Activated CD8-positive, alpha-beta T cell treated with anti-CD3 and anti-CD28 coated beads, Interleukin-2, amount 10 ng/mL, durations not matched to agents 7 days and 5 days (primary cell): ENCODE data around the gene RABGAP1. TPM values are rescaled to one million over a fixed set of nuclear protein-coding genes. Genes with fewer than 3 reads are reported as not detected.

Experiments used
- ATAC-seq: fragments of 150-1000 bp; cut with Tn5 transposase; one replicate; pipeline ENCODE4 v1.10.0; 2021; ENCODE audit warnings: moderate library complexity
- CTCF ChIA-PET: fragments of 350-600 bp; sonication (Branson Sonifier 250); formaldehyde crosslinking; loops from one replicate; lab custom pipeline; 2021; ENCODE audit warnings: antibody characterized with exemption; lab: Charles Lee
- POLR2A ChIA-PET: fragments of 350-600 bp; sonication (Branson Sonifier 250); formaldehyde crosslinking; loops from one replicate; lab custom pipeline; 2021; ENCODE audit warnings: antibody characterized with exemption; lab: Charles Lee
- DNase-seq: peaks from one replicate; pipeline ENCODE4 v3.0.0-alpha.2; 2020
- H3K27ac Mint-ChIP-seq: one replicate; pipeline ENCODE4 v1.8.0; 2021; ENCODE audit warnings: mild to moderate bottlenecking, mixed read lengths
- H3K27me3 Mint-ChIP-seq: one replicate; pipeline ENCODE4 v1.8.0; 2021; ENCODE audit warnings: low read depth, mixed read lengths
- H3K36me3 Mint-ChIP-seq: one replicate; pipeline ENCODE4 v1.8.0; 2021; ENCODE audit warnings: low read depth, mixed read lengths
- H3K4me1 Mint-ChIP-seq: one replicate; pipeline ENCODE4 v1.8.0; 2021; ENCODE audit warnings: low read depth, mixed read lengths
- H3K4me3 Mint-ChIP-seq: one replicate; pipeline ENCODE4 v1.8.0; 2021; ENCODE audit warnings: mild to moderate bottlenecking, mixed read lengths
- H3K9me3 Mint-ChIP-seq: one replicate; pipeline ENCODE4 v1.8.0; 2022; ENCODE audit warnings: mixed read lengths; ENCODE audit not compliant: insufficient read depth
- total RNA-seq, 2 experiments: library from RNA; stranded (reverse); gene quantifications; one replicate each; pipeline ENCODE4 v1.2.3, GENCODE V29; 2021

RABGAP1 gene
- total RNA-seq, 2 experiments from 2014 or later = 27.8 to 28.0 TPM

DNA sequence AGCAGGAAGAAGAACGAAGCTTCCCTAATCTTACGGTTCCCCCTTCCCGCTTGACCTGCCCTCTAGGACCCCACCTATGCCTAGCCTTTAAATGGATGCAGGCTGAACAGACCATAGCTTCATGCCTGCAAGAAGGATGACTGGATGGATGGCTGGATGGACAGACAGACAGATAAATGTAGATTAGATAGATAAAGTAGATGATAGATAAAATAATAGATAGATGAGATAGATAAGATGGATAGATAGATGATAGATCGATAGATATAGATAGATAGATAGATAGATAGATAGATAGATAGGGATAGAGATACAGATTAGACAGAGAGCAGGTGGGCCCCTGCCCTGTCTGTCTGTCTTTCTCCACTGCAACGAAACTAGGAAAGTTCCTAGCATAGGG is 164.7 kb downstream of the RABGAP1 start:
- no peak for DNase-seq
- POLR2A ChIA-PET = no interaction called here
- H3K4me3 Mint-ChIP-seq = no peak overlapping the region
- no peak overlapping the region for H3K27ac Mint-ChIP-seq
- CTCF ChIA-PET = interaction anchor here (5.7 kb wide), 1 partner anchor 244 kb away, joined by 38 read pairs; no protein-coding TSS in a partner anchor
- no peaks in the 10 kb centered on the region for H3K27me3 Mint-ChIP-seq
- peaks cover 10% of the 10 kb centered on the region for H3K36me3 Mint-ChIP-seq
- H3K4me1 Mint-ChIP-seq = no peaks in the 10 kb centered on the region
- no peak for ATAC-seq
- no peaks in the 10 kb centered on the region for H3K9me3 Mint-ChIP-seq

GRCh38 chr9:123107639-123108285 is 166.9 kb downstream of the RABGAP1 start:
- Mint-ChIP-seq H3K36me3 (peaks cover 2% of the 10 kb centered on the region), H3K4me3 (no peak overlapping the region), H3K27ac (no peak overlapping the region), H3K4me1 (peaks cover 16% of the 10 kb centered on the region), H3K9me3 (no peaks in the 10 kb centered on the region), H3K27me3 (no peaks in the 10 kb centered on the region)
- no peak for ATAC-seq
- ChIA-PET CTCF (no interaction called here), POLR2A (no interaction called here)
- DNase-seq = no peak

GRCh38 chr9:123108976-123109375 is 168.2 kb downstream of the RABGAP1 start:
- Mint-ChIP-seq H3K36me3 (no peaks in the 10 kb centered on the region), H3K4me3 (no peak overlapping the region), H3K27ac (no peak overlapping the region), H3K9me3 (no peaks in the 10 kb centered on the region), H3K27me3 (no peaks in the 10 kb centered on the region), H3K4me1 (peaks cover 16% of the 10 kb centered on the region)
- ChIA-PET CTCF (no interaction called here), POLR2A (no interaction called here)
- no peak for ATAC-seq
- DNase-seq = no peak

- no peak overlapping the region for H3K4me3 Mint-ChIP-seq
- ChIA-PET POLR2A (no interaction called here), CTCF (no interaction called here)
- H3K27me3 Mint-ChIP-seq = no peaks in the 10 kb centered on the region
- peaks cover 16% of the 10 kb centered on the region for H3K4me1 Mint-ChIP-seq
- DNase-seq (no peak), ATAC-seq (no peak)
- H3K36me3 Mint-ChIP-seq = no peaks in the 10 kb centered on the region
- no peak overlapping the region for H3K27ac Mint-ChIP-seq
- no peaks in the 10 kb centered on the region for H3K9me3 Mint-ChIP-seq
These were observed 168.9 kb downstream of the RABGAP1 start for GRCh38 chr9:123109540-123110279.

GRCh38 chr9:123111427-123112014 is 170.7 kb downstream of the RABGAP1 start:
- ChIA-PET POLR2A (no interaction called here), CTCF (interaction anchor here (1.7 kb wide), 1 partner anchor 238 kb away, joined by 5 read pairs; no protein-coding TSS in a partner anchor)
- Mint-ChIP-seq H3K27me3 (no peaks in the 10 kb centered on the region), H3K27ac (peak overlapping the region; percentile 43), H3K4me1 (peaks cover 16% of the 10 kb centered on the region), H3K36me3 (no peaks in the 10 kb centered on the region), H3K9me3 (no peaks in the 10 kb centered on the region), H3K4me3 (no peak overlapping the region)
- DNase-seq = no peak
- peak; percentile 7 for ATAC-seq

- no peaks in the 10 kb centered on the region for H3K27me3 Mint-ChIP-seq
- ChIA-PET CTCF (interaction anchor here (0.6 to 1.7 kb wide), 2 partner anchors 35 to 237 kb away, joined by 3 to 5 read pairs; no protein-coding TSS in a partner anchor), POLR2A (no interaction called here)
- H3K9me3 Mint-ChIP-seq = no peaks in the 10 kb centered on the region
- DNase-seq (peak; percentile 28), ATAC-seq (peak; percentile 62)
- no peaks in the 10 kb centered on the region for H3K36me3 Mint-ChIP-seq
- H3K27ac Mint-ChIP-seq = peak overlapping the region; percentile 43
- peaks cover 16% of the 10 kb centered on the region for H3K4me1 Mint-ChIP-seq
- H3K4me3 Mint-ChIP-seq = no peak overlapping the region
These were observed 171.5 kb downstream of the RABGAP1 start for GRCh38 chr9:123112015-123112975.

DNA sequence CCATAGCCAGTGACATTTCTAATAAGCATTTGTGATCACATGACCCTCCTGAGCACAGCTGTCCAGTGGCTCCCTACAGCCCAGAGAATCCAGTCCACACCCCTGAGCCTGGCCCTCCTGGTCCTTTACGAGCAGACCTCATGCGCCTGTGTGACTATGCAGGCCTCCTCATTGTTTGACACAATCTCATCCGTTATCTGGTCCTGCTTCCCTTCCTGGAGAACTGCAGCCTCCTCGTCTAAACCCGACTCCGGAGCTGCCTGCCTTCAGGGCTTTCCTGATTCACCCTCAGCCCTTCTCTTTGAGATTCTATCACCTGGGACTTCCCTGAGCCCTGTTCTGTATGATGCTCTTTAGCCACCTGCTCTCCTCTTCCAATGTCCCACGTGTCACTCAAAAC is 172.4 kb downstream of the RABGAP1 start:
- ChIA-PET CTCF (interaction anchor here (0.6 kb wide), 1 partner anchor 36 kb away, joined by 3 read pairs; no protein-coding TSS in a partner anchor), POLR2A (no interaction called here)
- no peaks in the 10 kb centered on the region for H3K9me3 Mint-ChIP-seq
- no peak for DNase-seq
- no peaks in the 10 kb centered on the region for H3K27me3 Mint-ChIP-seq
- no peak overlapping the region for H3K4me3 Mint-ChIP-seq
- no peak for ATAC-seq
- peaks cover 16% of the 10 kb centered on the region for H3K4me1 Mint-ChIP-seq
- H3K36me3 Mint-ChIP-seq = no peaks in the 10 kb centered on the region
- no peak overlapping the region for H3K27ac Mint-ChIP-seq

- H3K4me1 Mint-ChIP-seq = peaks cover 16% of the 10 kb centered on the region
- DNase-seq (no peak), ATAC-seq (no peak)
- no peaks in the 10 kb centered on the region for H3K27me3 Mint-ChIP-seq
- ChIA-PET POLR2A (no interaction called here), CTCF (no interaction called here)
- no peak overlapping the region for H3K27ac Mint-ChIP-seq
- no peak overlapping the region for H3K4me3 Mint-ChIP-seq
- H3K36me3 Mint-ChIP-seq = no peaks in the 10 kb centered on the region
- H3K9me3 Mint-ChIP-seq = no peaks in the 10 kb centered on the region
These were observed 174.5 kb downstream of the RABGAP1 start for GRCh38 chr9:123115146-123115913.

GRCh38 chr9:123116036-123116435 is 175.2 kb downstream of the RABGAP1 start:
- POLR2A ChIA-PET = no interaction called here
- ATAC-seq (no peak), DNase-seq (no peak)
- Mint-ChIP-seq H3K4me3 (no peak overlapping the region), H3K4me1 (peaks cover 14% of the 10 kb centered on the region), H3K9me3 (no peaks in the 10 kb centered on the region), H3K27ac (no peak overlapping the region), H3K27me3 (no peaks in the 10 kb centered on the region), H3K36me3 (no peaks in the 10 kb centered on the region)
- CTCF ChIA-PET = no interaction called here

DNA sequence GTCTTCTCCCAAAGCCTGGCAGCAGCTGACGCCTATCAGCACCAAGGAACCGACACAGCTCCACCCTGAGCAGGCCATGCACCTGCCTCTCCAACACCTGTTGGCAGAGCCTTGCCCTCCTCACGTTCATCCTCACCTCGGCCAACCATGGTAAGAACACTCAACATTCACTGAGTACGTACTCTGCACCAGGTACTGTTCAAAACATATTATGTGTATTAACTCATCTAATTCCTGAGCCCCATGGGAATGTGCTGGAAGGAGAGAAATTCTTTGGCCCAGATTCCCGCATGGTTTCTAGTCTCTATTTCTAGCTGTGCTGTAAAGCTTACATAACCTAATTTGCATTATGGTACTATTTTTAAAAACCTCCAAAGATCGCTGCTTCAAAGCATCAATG is 178.7 kb downstream of the RABGAP1 start:
- Mint-ChIP-seq H3K9me3 (no peaks in the 10 kb centered on the region), H3K36me3 (peaks cover 4% of the 10 kb centered on the region), H3K27ac (no peak overlapping the region), H3K4me3 (no peak overlapping the region), H3K4me1 (no peaks in the 10 kb centered on the region), H3K27me3 (no peaks in the 10 kb centered on the region)
- CTCF ChIA-PET = interaction anchor here (1.1 kb wide), 1 partner anchor 230 kb away, joined by 3 read pairs; no protein-coding TSS in a partner anchor
- POLR2A ChIA-PET = no interaction called here
- no peak for DNase-seq
- no peak for ATAC-seq

DNA sequence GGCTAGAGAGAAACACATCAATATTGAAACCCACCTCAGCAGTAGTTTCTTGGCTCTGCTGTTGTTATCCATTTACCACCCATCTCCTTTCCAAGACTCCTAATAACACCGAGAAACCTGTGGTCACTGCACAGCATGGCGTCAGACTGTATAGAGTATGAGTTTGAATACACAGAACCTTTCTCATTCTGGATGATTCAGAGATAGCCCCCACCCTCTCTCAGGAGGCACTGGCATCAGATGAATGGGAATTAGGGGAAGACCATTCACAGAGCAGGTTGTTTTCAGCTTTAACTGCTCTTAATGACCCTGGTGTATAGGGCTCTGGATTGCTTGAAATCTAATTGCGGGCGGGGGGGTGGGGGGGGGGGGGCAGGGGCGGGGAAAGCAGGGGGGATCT is 179.3 kb downstream of the RABGAP1 start:
- H3K27me3 Mint-ChIP-seq = no peaks in the 10 kb centered on the region
- ATAC-seq = no peak
- peaks cover 4% of the 10 kb centered on the region for H3K36me3 Mint-ChIP-seq
- H3K4me3 Mint-ChIP-seq = no peak overlapping the region
- no peaks in the 10 kb centered on the region for H3K4me1 Mint-ChIP-seq
- no peak for DNase-seq
- ChIA-PET POLR2A (no interaction called here), CTCF (interaction anchor here (1.1 kb wide), 1 partner anchor 230 kb away, joined by 3 read pairs; no protein-coding TSS in a partner anchor)
- no peaks in the 10 kb centered on the region for H3K9me3 Mint-ChIP-seq
- H3K27ac Mint-ChIP-seq = no peak overlapping the region
